ENCODE results near the gene CERS1.

CERS1 gene

DNA sequence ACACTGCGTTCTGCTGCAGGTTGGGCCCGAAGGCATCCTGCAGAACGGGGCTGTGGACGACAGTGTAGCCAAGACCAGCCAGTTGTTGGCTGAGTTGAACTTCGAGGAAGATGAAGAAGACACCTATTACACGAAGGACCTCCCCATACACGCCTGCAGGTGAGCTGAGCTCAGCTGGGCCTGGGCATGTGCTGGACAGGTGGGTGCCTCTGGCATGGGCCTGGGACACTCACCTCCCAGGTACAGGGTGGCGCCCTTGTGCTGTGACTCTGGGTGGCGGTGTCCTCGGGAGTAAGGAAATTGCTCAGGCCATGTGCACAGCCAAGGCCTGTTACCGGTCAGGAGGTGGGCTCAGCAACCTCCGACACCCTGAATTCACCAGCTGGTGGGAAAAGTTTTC is 50.0 kb downstream of the CERS1 start:
- no peak overlapping the region for H3K4me3 ChIP-seq (replicated peaks; ENCODE audit: low read depth, low read length)
- DNase-seq (ENCODE audit: extremely low read depth, low read depth): no peak
- TF ChIP-seq, protein P1, sequence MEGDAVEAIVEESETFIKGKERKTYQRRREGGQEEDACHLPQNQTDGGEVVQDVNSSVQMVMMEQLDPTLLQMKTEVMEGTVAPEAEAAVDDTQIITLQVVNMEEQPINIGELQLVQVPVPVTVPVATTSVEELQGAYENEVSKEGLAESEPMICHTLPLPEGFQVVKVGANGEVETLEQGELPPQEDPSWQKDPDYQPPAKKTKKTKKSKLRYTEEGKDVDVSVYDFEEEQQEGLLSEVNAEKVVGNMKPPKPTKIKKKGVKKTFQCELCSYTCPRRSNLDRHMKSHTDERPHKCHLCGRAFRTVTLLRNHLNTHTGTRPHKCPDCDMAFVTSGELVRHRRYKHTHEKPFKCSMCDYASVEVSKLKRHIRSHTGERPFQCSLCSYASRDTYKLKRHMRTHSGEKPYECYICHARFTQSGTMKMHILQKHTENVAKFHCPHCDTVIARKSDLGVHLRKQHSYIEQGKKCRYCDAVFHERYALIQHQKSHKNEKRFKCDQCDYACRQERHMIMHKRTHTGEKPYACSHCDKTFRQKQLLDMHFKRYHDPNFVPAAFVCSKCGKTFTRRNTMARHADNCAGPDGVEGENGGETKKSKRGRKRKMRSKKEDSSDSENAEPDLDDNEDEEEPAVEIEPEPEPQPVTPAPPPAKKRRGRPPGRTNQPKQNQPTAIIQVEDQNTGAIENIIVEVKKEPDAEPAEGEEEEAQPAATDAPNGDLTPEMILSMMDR (IDR thresholded peaks at IDR 0.05; ENCODE audit: low read depth, low read length, missing control alignments): no peak

DNA sequence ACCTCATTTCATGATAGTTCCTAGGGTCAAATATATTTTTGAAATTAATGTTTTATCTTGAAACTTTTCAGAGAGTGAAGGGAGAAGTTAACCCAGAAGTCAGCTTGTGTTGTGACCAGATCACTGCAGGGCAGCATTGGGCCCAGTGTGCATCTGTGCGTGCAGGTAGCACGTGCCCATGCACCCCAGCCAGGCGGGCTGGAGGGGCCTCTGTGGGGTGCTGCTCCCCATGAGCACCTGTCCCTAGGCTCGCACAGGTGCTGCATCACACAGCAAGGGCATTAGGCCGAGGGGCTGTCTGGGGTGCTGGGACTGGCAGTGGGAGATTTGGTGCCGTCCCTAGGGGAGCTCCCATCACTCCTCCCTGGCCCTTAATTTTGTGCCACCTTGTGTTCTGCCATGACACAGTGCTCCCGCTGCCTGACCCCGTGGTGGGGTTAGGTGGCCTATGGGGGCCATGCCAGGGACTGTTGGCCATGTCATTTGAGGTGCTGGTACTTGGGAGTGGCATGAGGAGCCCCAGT is 51.1 kb downstream of the CERS1 start:
- TF ChIP-seq, protein P1 (IDR thresholded peaks at IDR 0.05; ENCODE audit: low read depth, low read length, missing control alignments): no peak
- no peak for DNase-seq (ENCODE audit: extremely low read depth, low read depth)
- H3K4me3 ChIP-seq (replicated peaks; ENCODE audit: low read depth, low read length): no peak overlapping the region

- DNase-seq (ENCODE audit: extremely low read depth, low read depth): no peak
- no peak overlapping the region for H3K4me3 ChIP-seq (replicated peaks; ENCODE audit: low read depth, low read length)
- TF ChIP-seq, protein P1 (IDR thresholded peaks at IDR 0.05; ENCODE audit: low read depth, low read length, missing control alignments): no peak
Measured at GRCh38 chr19:18843960-18844359, 52.0 kb downstream of the CERS1 start.

DNA sequence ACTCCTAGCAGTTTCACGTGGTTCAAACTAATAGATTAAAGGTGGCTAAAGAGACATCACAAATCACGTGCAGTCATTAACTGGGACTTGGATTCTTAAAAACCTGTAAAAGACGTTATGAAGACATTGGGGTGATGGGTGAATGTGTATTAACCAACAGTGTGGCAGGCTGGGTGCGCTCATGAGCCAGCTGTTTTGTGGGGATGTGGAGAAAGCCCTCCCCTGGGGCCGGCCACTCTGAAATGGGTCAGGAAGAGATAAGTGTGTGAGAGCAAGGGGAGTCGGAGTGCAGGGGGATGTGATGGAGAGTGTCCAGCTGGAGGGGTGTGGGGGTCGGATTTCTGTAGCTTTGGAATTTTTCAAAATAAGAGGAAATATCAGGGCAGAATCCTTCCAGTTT is 53.8 kb downstream of the CERS1 start:
- TF ChIP-seq, protein P1 (IDR thresholded peaks at IDR 0.05; ENCODE audit: low read depth, low read length, missing control alignments): no peak
- no peak overlapping the region for H3K4me3 ChIP-seq (replicated peaks; ENCODE audit: low read depth, low read length)
- no peak for DNase-seq (ENCODE audit: extremely low read depth, low read depth)

GRCh38 chr19:18841400-18841799 is 54.6 kb downstream of the CERS1 start:
- no peak overlapping the region for H3K4me3 ChIP-seq (replicated peaks; ENCODE audit: low read depth, low read length)
- TF ChIP-seq, protein P1 (IDR thresholded peaks at IDR 0.05; ENCODE audit: low read depth, low read length, missing control alignments): no peak
- DNase-seq (ENCODE audit: extremely low read depth, low read depth): no peak

GRCh38 chr19:18840288-18841267 is 55.4 kb downstream of the CERS1 start:
- DNase-seq (ENCODE audit: extremely low read depth, low read depth): no peak
- TF ChIP-seq, protein P1 (IDR thresholded peaks at IDR 0.05; ENCODE audit: low read depth, low read length, missing control alignments): no peak
- no peak overlapping the region for H3K4me3 ChIP-seq (replicated peaks; ENCODE audit: low read depth, low read length)
